Measurements from ENCODE around the gene NTRK3. TPM values are rescaled to one million over a fixed set of nuclear protein-coding genes. Genes with fewer than 3 reads are reported as not detected.

NTRK3 gene
- polyA plus RNA-seq, 1 donor from 2014 or later = 42.7 TPM

DNA sequence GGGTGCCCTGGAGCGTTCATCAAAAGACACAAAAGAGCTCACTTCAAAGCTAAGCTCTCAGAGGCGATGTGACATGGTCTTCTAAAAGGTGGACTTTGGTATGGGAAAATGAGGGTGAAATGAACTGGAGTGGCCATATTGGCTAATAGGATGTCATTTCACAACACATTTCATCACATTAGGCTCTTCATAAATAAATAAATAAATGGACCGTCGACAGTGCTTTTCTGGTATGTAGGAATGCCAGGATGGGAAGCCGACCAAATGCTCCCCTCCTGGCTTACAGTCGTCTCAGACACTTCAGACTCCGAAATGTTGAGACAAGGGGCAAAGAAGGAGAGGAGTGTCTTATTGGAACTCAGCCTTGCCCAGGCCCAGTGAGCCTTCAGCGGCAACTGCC, 383.0 kb downstream of the NTRK3 start:
- H3K9me3 ChIP-seq (ENCODE audit: low read length) = no peaks in the 10 kb centered on the region
- no peaks in the 10 kb centered on the region for H4K20me1 ChIP-seq (ENCODE audit: insufficient read depth)
- no peak overlapping the region for H3K4me3 ChIP-seq (ENCODE audit: low read length)
- no peak overlapping the region for H2AFZ ChIP-seq (ENCODE audit: low read depth, low read length)
- H3K27ac ChIP-seq (ENCODE audit: low read length) = no peak overlapping the region
- H3K9ac ChIP-seq (ENCODE audit: low read length) = no peak overlapping the region
- no peaks in the 10 kb centered on the region for H3K27me3 ChIP-seq (ENCODE audit: insufficient read depth, low read depth, low read length)
- H3K4me2 ChIP-seq (ENCODE audit: low read length) = no peak overlapping the region
- H3F3A ChIP-seq (ENCODE audit: insufficient read depth, low read length, poor library complexity, severe bottlenecking) = no peaks in the 10 kb centered on the region
- no peak for TF ChIP-seq SMC3 (conservative IDR thresholded peaks at IDR 0.05; ENCODE audit: poor library complexity)
- TF ChIP-seq, protein P1, sequence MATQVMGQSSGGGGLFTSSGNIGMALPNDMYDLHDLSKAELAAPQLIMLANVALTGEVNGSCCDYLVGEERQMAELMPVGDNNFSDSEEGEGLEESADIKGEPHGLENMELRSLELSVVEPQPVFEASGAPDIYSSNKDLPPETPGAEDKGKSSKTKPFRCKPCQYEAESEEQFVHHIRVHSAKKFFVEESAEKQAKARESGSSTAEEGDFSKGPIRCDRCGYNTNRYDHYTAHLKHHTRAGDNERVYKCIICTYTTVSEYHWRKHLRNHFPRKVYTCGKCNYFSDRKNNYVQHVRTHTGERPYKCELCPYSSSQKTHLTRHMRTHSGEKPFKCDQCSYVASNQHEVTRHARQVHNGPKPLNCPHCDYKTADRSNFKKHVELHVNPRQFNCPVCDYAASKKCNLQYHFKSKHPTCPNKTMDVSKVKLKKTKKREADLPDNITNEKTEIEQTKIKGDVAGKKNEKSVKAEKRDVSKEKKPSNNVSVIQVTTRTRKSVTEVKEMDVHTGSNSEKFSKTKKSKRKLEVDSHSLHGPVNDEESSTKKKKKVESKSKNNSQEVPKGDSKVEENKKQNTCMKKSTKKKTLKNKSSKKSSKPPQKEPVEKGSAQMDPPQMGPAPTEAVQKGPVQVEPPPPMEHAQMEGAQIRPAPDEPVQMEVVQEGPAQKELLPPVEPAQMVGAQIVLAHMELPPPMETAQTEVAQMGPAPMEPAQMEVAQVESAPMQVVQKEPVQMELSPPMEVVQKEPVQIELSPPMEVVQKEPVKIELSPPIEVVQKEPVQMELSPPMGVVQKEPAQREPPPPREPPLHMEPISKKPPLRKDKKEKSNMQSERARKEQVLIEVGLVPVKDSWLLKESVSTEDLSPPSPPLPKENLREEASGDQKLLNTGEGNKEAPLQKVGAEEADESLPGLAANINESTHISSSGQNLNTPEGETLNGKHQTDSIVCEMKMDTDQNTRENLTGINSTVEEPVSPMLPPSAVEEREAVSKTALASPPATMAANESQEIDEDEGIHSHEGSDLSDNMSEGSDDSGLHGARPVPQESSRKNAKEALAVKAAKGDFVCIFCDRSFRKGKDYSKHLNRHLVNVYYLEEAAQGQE (IDR thresholded peaks at IDR 0.05; ENCODE audit: borderline replicate concordance) = no peak
- TF ChIP-seq, protein P2, sequence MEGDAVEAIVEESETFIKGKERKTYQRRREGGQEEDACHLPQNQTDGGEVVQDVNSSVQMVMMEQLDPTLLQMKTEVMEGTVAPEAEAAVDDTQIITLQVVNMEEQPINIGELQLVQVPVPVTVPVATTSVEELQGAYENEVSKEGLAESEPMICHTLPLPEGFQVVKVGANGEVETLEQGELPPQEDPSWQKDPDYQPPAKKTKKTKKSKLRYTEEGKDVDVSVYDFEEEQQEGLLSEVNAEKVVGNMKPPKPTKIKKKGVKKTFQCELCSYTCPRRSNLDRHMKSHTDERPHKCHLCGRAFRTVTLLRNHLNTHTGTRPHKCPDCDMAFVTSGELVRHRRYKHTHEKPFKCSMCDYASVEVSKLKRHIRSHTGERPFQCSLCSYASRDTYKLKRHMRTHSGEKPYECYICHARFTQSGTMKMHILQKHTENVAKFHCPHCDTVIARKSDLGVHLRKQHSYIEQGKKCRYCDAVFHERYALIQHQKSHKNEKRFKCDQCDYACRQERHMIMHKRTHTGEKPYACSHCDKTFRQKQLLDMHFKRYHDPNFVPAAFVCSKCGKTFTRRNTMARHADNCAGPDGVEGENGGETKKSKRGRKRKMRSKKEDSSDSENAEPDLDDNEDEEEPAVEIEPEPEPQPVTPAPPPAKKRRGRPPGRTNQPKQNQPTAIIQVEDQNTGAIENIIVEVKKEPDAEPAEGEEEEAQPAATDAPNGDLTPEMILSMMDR (IDR thresholded peaks at IDR 0.05; ENCODE audit: poor library complexity, severe bottlenecking) = no peak
- no peak for TF ChIP-seq MXI1 (conservative IDR thresholded peaks at IDR 0.05; ENCODE audit: poor library complexity, severe bottlenecking)
- TF ChIP-seq POLR2AphosphoS5 (IDR thresholded peaks at IDR 0.05) = no peak
- no peak for TF ChIP-seq RAD21 (conservative IDR thresholded peaks at IDR 0.05)
- TF ChIP-seq EZH2 (IDR thresholded peaks at IDR 0.05; ENCODE audit: borderline replicate concordance, insufficient read depth, low read length, poor library complexity, severe bottlenecking) = no peak
- TF ChIP-seq EP300 (conservative IDR thresholded peaks at IDR 0.05; ENCODE audit: poor library complexity, severe bottlenecking) = no peak
- no peak for TF ChIP-seq TAF1 (IDR thresholded peaks at IDR 0.05; ENCODE audit: low read depth)
- H3K79me2 ChIP-seq (replicated peaks; ENCODE audit: insufficient read depth, low read length) = no peaks in the 10 kb centered on the region
- H3K9me2 ChIP-seq (ENCODE audit: insufficient read depth, low read length) = no peaks in the 10 kb centered on the region
- H3K36me3 ChIP-seq (ENCODE audit: insufficient read depth, low read length) = peaks cover 6% of the 10 kb centered on the region

DNA sequence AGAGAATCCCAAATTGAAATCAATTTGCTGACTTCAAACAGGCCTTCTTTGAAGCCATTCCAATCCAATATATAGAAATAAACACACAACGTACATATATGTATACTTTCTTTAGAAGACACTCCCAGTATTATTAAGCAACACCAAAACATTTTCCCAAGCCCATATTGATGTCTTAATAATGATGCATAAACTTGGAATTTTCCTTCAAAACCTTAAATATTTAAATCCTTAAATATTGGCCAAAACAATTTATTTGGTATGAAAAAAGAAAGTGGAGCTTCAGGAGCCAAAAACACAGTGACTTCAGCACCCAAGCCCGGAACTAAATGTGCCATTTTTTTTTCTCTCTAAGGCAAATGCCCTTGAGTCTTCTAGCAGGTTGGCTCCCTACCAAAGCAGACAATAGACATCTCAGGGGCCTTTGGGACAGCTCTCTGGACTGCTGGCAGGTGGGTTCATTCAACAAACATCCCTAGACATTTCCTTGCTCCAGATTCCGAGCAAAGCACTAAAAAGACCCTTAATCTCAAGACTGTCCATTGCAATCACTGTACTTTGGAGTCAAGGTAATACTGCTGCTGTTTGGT, 384.7 kb downstream of the NTRK3 start:
- peaks cover 1% of the 10 kb centered on the region for H3K36me3 ChIP-seq (ENCODE audit: insufficient read depth, low read length)
- H3K27me3 ChIP-seq (ENCODE audit: insufficient read depth, low read depth, low read length) = no peaks in the 10 kb centered on the region
- no peaks in the 10 kb centered on the region for H4K20me1 ChIP-seq (ENCODE audit: insufficient read depth)
- no peaks in the 10 kb centered on the region for H3K9me2 ChIP-seq (ENCODE audit: insufficient read depth, low read length)
- no peaks in the 10 kb centered on the region for H3K9me3 ChIP-seq (ENCODE audit: low read length)
- H3K79me2 ChIP-seq (replicated peaks; ENCODE audit: insufficient read depth, low read length) = no peaks in the 10 kb centered on the region
- H3K9ac ChIP-seq (ENCODE audit: low read length) = no peak overlapping the region
- TF ChIP-seq TAF1 (IDR thresholded peaks at IDR 0.05; ENCODE audit: low read depth) (no peak), RAD21 (conservative IDR thresholded peaks at IDR 0.05) (no peak), EP300 (conservative IDR thresholded peaks at IDR 0.05; ENCODE audit: poor library complexity, severe bottlenecking) (no peak), POLR2AphosphoS5 (IDR thresholded peaks at IDR 0.05) (no peak), SMC3 (conservative IDR thresholded peaks at IDR 0.05; ENCODE audit: poor library complexity) (no peak), MXI1 (conservative IDR thresholded peaks at IDR 0.05; ENCODE audit: poor library complexity, severe bottlenecking) (no peak), EZH2 (IDR thresholded peaks at IDR 0.05; ENCODE audit: borderline replicate concordance, insufficient read depth, low read length, poor library complexity, severe bottlenecking) (no peak)
- TF ChIP-seq, protein P2 (IDR thresholded peaks at IDR 0.05; ENCODE audit: poor library complexity, severe bottlenecking) = no peak
- TF ChIP-seq, protein P1 (IDR thresholded peaks at IDR 0.05; ENCODE audit: borderline replicate concordance) = no peak
- H3K4me2 ChIP-seq (ENCODE audit: low read length) = no peak overlapping the region
- no peaks in the 10 kb centered on the region for H3F3A ChIP-seq (ENCODE audit: insufficient read depth, low read length, poor library complexity, severe bottlenecking)
- H2AFZ ChIP-seq (ENCODE audit: low read depth, low read length) = no peak overlapping the region
- H3K27ac ChIP-seq (ENCODE audit: low read length) = no peak overlapping the region
- no peak overlapping the region for H3K4me3 ChIP-seq (ENCODE audit: low read length)

Measured in neural cell (in vitro differentiated cells).